CD4-positive, alpha-beta T cell (primary cell): ENCODE measurements around the gene TMC7. TPM values are rescaled to one million over a fixed set of nuclear protein-coding genes. Genes with fewer than 3 reads are reported as not detected.

ENCODE experiments used
- ATAC-seq: fragments of 200-7000 bp; cut with Tn5 transposase; one replicate; pipeline ENCODE4 v1.10.0; 2022; ENCODE audit warnings: mild to moderate bottlenecking; ENCODE audit not compliant: poor library complexity
- CTCF ChIA-PET: fragments of 350-600 bp; sonication (Branson Sonifier 250); formaldehyde crosslinking; loops from one replicate; lab custom pipeline; 2021; ENCODE audit warnings: antibody characterized with exemption, inconsistent platforms; lab: Charles Lee
- POLR2A ChIA-PET: fragments of 350-600 bp; sonication (Branson Sonifier 250); formaldehyde crosslinking; loops from one replicate; lab custom pipeline; 2021; ENCODE audit warnings: antibody characterized with exemption, inconsistent platforms; lab: Charles Lee
- DNase-seq, 14 experiments: peaks; one replicate each; pipeline ENCODE4 v3.0.0-alpha.2; 2013 to 2020; ENCODE audit warnings: mixed read lengths in 2 of 14
- H3K27ac ChIP-seq, 2 donors: one replicate each; pipeline versions ENCODE4 v1.5.1 to v1.7.0; 2013; ENCODE audit warnings: low read length in 2 of 2, low read depth in 1 of 2, mild to moderate bottlenecking in 1 of 2
- H3K27me3 ChIP-seq, 2 experiments: 1 replicate in 1 of 2; 2 replicates in 1 of 2; pipeline versions ENCODE4 v1.6.1 to v1.7.0; 2013; ENCODE audit warnings: low read length in 2 of 2, control low read depth in 1 of 2, mild to moderate bottlenecking in 1 of 2, moderate library complexity in 1 of 2; ENCODE audit not compliant: insufficient read depth in 2 of 2, control insufficient read depth in 1 of 2
- H3K36me3 ChIP-seq: one replicate; pipeline ENCODE4 v1.6.1; 2013; ENCODE audit warnings: low read length, control low read depth; ENCODE audit not compliant: insufficient read depth
- H3K4me1 ChIP-seq: one replicate; pipeline ENCODE4 v1.6.1; 2013; ENCODE audit warnings: low read length, control low read depth; ENCODE audit not compliant: insufficient read depth
- H3K4me3 ChIP-seq: one replicate; pipeline ENCODE4 v1.5.1; 2013; ENCODE audit warnings: mild to moderate bottlenecking, low read length, moderate library complexity
- H3K9me3 ChIP-seq, 2 experiments: 1 replicate in 1 of 2; 2 replicates in 1 of 2; pipeline versions ENCODE4 v1.6.1 to v1.7.0; 2013; ENCODE audit warnings: low read length in 2 of 2, mild to moderate bottlenecking in 2 of 2, control low read depth in 1 of 2, moderate library complexity in 1 of 2; ENCODE audit not compliant: control insufficient read depth in 1 of 2, insufficient read depth in 1 of 2
- H3K27ac Mint-ChIP-seq: one replicate; pipeline ENCODE4 v1.8.0; 2020; ENCODE audit warnings: mixed read lengths
- H3K27me3 Mint-ChIP-seq: one replicate; pipeline ENCODE4 v1.8.0; 2021; ENCODE audit warnings: mixed read lengths
- H3K36me3 Mint-ChIP-seq: one replicate; pipeline ENCODE4 v1.8.0; 2021; ENCODE audit warnings: low read depth, mixed read lengths
- H3K4me1 Mint-ChIP-seq: one replicate; pipeline ENCODE4 v1.8.0; 2021; ENCODE audit warnings: low read depth, mixed read lengths
- H3K4me3 Mint-ChIP-seq: one replicate; pipeline ENCODE4 v1.8.0; 2020; ENCODE audit warnings: mild to moderate bottlenecking, mixed read lengths
- H3K9me3 Mint-ChIP-seq: one replicate; pipeline ENCODE4 v1.8.0; 2020; ENCODE audit warnings: mixed read lengths
- intact Hi-C, 2 experiments: fragments of 100-400 bp; cut with DNase I in 1 of 2; cut with micrococcal nuclease in 1 of 2; formaldehyde crosslinking; loops; one replicate each; pipeline versions ENCODE4 v1.15.1 to v1.9.0; 2023 to 2025; cut with DNase I, micrococcal nuclease
- total RNA-seq, 174 experiments: library from RNA in 2 of 174; stranded (reverse) in 2 of 174; gene quantifications; one replicate each; pipeline ENCODE4 v1.2.3 and lab custom pipeline; 2021 to 2026
- TF ChIP-seq, protein P1 (sequence below): fragments of 200-600 bp; IDR thresholded peaks from one replicate; pipeline ENCODE4 v1.8.0; 2022; ENCODE audit warnings: antibody characterized with exemption, mild to moderate bottlenecking

TMC7 gene
- total RNA-seq, 2 experiments from 2014 or later: not detected

DNA sequence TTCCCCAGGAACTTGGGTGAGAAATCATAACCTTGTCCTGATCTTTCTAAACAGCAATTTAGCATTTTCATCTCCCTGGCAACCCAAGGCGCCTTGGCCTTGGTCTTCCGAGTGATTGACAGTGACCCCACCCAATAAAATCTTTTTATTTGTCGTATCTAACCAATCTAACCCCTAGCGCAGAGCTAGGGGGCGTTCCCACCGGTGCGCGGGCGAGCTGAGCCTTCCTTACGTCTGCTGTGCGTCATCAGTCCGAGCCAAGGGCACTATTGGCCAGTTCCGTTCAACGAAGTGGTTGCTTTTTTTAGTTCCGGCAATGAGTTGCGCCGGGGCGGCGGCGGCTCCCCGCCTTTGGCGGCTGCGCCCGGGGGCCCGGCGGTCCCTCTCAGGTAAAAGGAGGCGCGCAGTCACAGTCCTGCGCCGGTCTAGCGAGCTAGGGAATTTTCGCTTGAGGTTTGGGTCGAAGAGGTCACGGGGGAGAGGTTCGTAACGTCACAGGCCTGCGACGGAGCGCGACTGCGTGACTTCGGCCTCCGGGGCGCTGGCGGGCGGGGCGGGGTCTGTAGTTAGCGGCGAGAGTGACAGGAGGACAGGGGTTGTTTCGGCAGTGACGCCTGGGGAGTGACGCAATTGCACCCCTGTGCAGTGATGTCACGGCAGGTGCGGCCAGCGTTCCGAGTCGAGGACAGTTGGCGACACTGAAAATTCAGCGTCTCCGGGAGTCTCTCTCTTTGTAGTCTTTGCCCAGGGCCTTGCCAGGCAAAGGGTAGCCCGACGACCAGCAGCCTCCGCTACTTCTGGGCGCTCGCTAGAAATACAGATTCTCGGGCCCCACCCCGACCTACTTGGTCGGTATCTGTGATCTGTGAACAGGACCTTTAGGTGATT is 83.9 kb downstream of the TMC7 start, which contains the start of gene COQ7:
TSS of gene COQ7 (plus strand) at position 266 of the 888 bp plus-strand sequence. CDS start at position 317, 51 bp downstream.
- Mint-ChIP-seq H3K36me3 (peaks cover 16% of the 10 kb centered on the region), H3K9me3 (no peaks in the 10 kb centered on the region), H3K4me3 (peak within 1 kb of the TSS; percentile 96), H3K27me3 (no peaks in the 10 kb centered on the region), H3K27ac (peak within 1 kb of the TSS; percentile 86), H3K4me1 (peaks cover 15% of the 10 kb centered on the region)
- ChIA-PET CTCF (interaction anchor here (0.7 to 1.5 kb wide), 3 partner anchors 19 to 487 kb away, joined by 3 to 8 read pairs (median 7); partner anchors contain the start of gene VPS35L), POLR2A (interaction anchor here (0.7 to 2.2 kb wide), 9 partner anchors 18 to 488 kb away, joined by 3 to 16 read pairs (median 4); partner anchors contain the start of genes ARL6IP1, CCP110, RPS15A and SMG1)
- H3K27me3 ChIP-seq: no peaks in the 10 kb centered on the region
- peak; percentile 86 for ATAC-seq
- H3K36me3 ChIP-seq: peaks cover 3% of the 10 kb centered on the region
- TF ChIP-seq, protein P1, sequence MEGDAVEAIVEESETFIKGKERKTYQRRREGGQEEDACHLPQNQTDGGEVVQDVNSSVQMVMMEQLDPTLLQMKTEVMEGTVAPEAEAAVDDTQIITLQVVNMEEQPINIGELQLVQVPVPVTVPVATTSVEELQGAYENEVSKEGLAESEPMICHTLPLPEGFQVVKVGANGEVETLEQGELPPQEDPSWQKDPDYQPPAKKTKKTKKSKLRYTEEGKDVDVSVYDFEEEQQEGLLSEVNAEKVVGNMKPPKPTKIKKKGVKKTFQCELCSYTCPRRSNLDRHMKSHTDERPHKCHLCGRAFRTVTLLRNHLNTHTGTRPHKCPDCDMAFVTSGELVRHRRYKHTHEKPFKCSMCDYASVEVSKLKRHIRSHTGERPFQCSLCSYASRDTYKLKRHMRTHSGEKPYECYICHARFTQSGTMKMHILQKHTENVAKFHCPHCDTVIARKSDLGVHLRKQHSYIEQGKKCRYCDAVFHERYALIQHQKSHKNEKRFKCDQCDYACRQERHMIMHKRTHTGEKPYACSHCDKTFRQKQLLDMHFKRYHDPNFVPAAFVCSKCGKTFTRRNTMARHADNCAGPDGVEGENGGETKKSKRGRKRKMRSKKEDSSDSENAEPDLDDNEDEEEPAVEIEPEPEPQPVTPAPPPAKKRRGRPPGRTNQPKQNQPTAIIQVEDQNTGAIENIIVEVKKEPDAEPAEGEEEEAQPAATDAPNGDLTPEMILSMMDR: no peak
- peak; percentile 93 to 100 (median 97) for DNase-seq
- peaks cover 12% of the 10 kb centered on the region for H3K4me1 ChIP-seq
- peak within 1 kb of the TSS; percentile 99 to 100 for H3K27ac ChIP-seq
- H3K4me3 ChIP-seq: peak within 1 kb of the TSS; percentile 84
- H3K9me3 ChIP-seq: no peaks in the 10 kb centered on the region
- intact Hi-C loops: loop anchor here (2.0 to 10.0 kb wide), 10 partner anchors 265 to 1837 kb away; partner anchors contain the start of genes CCP110 (in 2 of the 2), GDE1 (in 2 of the 2), VPS35L (in 2 of the 2) and ARL6IP1 (in 1 of the 2)

DNA sequence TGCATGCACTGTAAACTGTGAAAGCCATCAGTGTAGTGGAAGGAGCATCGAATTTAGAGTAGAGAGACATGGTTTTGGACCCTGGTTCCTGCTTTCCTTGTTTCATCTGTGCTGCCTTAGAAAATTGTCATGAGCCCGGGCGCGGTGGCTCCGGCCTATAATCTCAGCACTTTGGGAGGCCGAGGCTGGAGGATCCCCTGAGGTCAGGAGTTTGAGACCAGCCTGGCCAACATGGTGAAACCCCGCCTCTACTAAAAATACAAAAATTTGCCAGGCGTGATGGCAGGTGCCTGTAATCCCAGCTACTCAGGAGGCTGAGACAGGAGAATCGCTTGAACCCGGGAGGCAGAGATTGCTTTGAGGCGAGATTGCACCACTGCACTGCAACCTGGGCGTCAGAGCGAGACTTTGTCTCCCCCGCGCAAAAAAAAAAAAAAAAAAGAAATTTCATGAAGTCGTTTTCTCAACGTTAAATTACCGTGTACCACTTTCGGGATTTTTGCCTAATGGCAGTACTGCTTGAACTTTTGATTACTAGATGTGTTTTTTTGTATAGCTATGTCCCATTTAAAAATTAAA is 84.6 kb downstream of the TMC7 start:
- no peaks in the 10 kb centered on the region for H3K9me3 ChIP-seq
- intact Hi-C loops: loop anchor here (5.0 to 10.0 kb wide), 8 partner anchors 266 to 1836 kb away; partner anchors contain the start of genes ARL6IP1 (in 1 of the 2), CCP110 (in 1 of the 2), DCUN1D3 (in 1 of the 2) and GDE1 (in 1 of the 2)
- peaks cover 12% of the 10 kb centered on the region for H3K4me1 ChIP-seq
- H3K4me3 ChIP-seq: peak overlapping the region; percentile 84
- ChIA-PET POLR2A (interaction anchor here (0.6 to 2.2 kb wide), 6 partner anchors 269 to 487 kb away, joined by 3 to 16 read pairs (median 6); partner anchors contain the start of genes CCP110, RPS15A and VPS35L), CTCF (interaction anchor here (0.7 to 1.8 kb wide), 4 partner anchors 19 to 487 kb away, joined by 3 to 7 read pairs (median 4); partner anchors contain the start of gene VPS35L)
- TF ChIP-seq, protein P1: no peak
- ATAC-seq (no peak), DNase-seq (peak in 2 of 14 experiments; percentile 16 to 34)
- peak overlapping the region; percentile 99 to 100 for H3K27ac ChIP-seq
- peak overlapping the region; percentile 86 for H3K27ac Mint-ChIP-seq
- H3K36me3 ChIP-seq: peaks cover 5% of the 10 kb centered on the region
- peaks cover 15% of the 10 kb centered on the region for H3K4me1 Mint-ChIP-seq
- H3K9me3 Mint-ChIP-seq: no peaks in the 10 kb centered on the region
- H3K27me3 ChIP-seq: no peaks in the 10 kb centered on the region
- peaks cover 20% of the 10 kb centered on the region for H3K36me3 Mint-ChIP-seq
- H3K4me3 Mint-ChIP-seq: peak overlapping the region; percentile 96
- H3K27me3 Mint-ChIP-seq: no peaks in the 10 kb centered on the region
